PC-9 (cell line): ENCODE data around the gene DUS1L. TPM values are rescaled to one million over a fixed set of nuclear protein-coding genes. Genes with fewer than 3 reads are reported as not detected.
A peak's percentile ranks its signal among the peaks of the same experiment; 100 is the strongest.

Source experiments
- BruUV-seq: library from RNA; stranded (reverse); fragments of 400-500 nt; replicated peaks from 2 replicates; lab custom pipeline; 2021; lab: Mats Ljungman, UMichigan
- CTCF ChIA-PET: fragments of 300-600 bp; sonication (Branson Sonifier 250); formaldehyde crosslinking; loops from one replicate; lab custom pipeline; 2022; ENCODE audit warnings: antibody characterized with exemption; lab: Charles Lee
- POLR2A ChIA-PET: fragments of 300-600 bp; sonication (Branson Sonifier 250); formaldehyde crosslinking; loops from one replicate; lab custom pipeline; 2022; ENCODE audit warnings: antibody characterized with exemption; ENCODE audit not compliant: unreplicated experiment; lab: Charles Lee
- DNase-seq, 2 experiments: peaks; one replicate each; pipeline versions ENCODE4 v3.0.0 to v3.0.0-alpha.2; 2015 to 2022; ENCODE audit warnings: mixed read lengths in 1 of 2
- H2AFZ ChIP-seq: fragments of 200-600 bp; sonication (generic); 2 replicates; pipeline ENCODE4 v1.8.1; 2017; ENCODE audit warnings: antibody characterized with exemption
- H3F3A ChIP-seq: fragments of 200-600 bp; sonication (generic); 2 replicates; pipeline ENCODE4 v1.8.1; 2017; ENCODE audit warnings: antibody characterized with exemption, mild to moderate bottlenecking, low read depth; ENCODE audit not compliant: insufficient read depth
- H3K27ac ChIP-seq: fragments of 200-600 bp; sonication (generic); 2 replicates; pipeline ENCODE4 v1.6.1; 2016; ENCODE audit warnings: mixed run types
- H3K27me3 ChIP-seq: fragments of 200-600 bp; sonication (generic); 2 replicates; pipeline ENCODE4 v1.6.1; 2016; ENCODE audit warnings: low read depth, mixed run types; ENCODE audit not compliant: insufficient read depth
- H3K36me3 ChIP-seq: fragments of 200-600 bp; sonication (generic); 2 replicates; pipeline ENCODE4 v1.6.1; 2016; ENCODE audit warnings: low read depth, mixed run types
- H3K4me1 ChIP-seq: fragments of 200-600 bp; sonication (generic); replicated peaks from 2 replicates; pipeline ENCODE4 v1.6.1; 2016; ENCODE audit warnings: mixed run types; ENCODE audit not compliant: insufficient read depth
- H3K4me2 ChIP-seq: fragments of 200-600 bp; sonication (generic); 2 replicates; pipeline ENCODE4 v1.6.1; 2017; ENCODE audit warnings: mixed run types
- H3K4me3 ChIP-seq: fragments of 200-600 bp; sonication (generic); 2 replicates; pipeline ENCODE4 v1.6.1; 2016; ENCODE audit warnings: mixed run types
- H3K79me2 ChIP-seq: fragments of 200-600 bp; sonication (generic); 2 replicates; pipeline ENCODE4 v1.6.1; 2017; ENCODE audit warnings: low read depth, mixed run types
- H3K9me2 ChIP-seq: fragments of 200-600 bp; sonication (generic); 2 replicates; pipeline ENCODE4 v1.8.1; 2017; ENCODE audit warnings: mild to moderate bottlenecking; ENCODE audit not compliant: insufficient read depth
- H3K9me3 ChIP-seq: fragments of 200-600 bp; sonication (generic); 2 replicates; pipeline ENCODE4 v1.8.1; 2016; ENCODE audit warnings: low read depth; ENCODE audit not compliant: insufficient read depth
- H4K20me1 ChIP-seq: fragments of 200-600 bp; sonication (generic); 2 replicates; pipeline ENCODE4 v1.8.1; 2017; ENCODE audit not compliant: insufficient read depth
- EZH2 ChIP-seq: fragments of 200-600 bp; sonication (generic); IDR thresholded peaks from 2 replicates; pipeline ENCODE4 v1.8.0; 2017; ENCODE audit warnings: antibody characterized with exemption, low read depth
- intact Hi-C: fragments of 100-400 bp; cut with micrococcal nuclease; formaldehyde crosslinking; loops from one replicate; pipeline ENCODE4 v1.10.0; 2022; ENCODE audit not compliant: unreplicated experiment
- total RNA-seq: library from RNA; stranded (reverse); gene quantifications from 2 replicates; pipeline ENCODE4 v1.2.3, GENCODE V29; 2021
- TF ChIP-seq, protein P1 (sequence below): fragments of 200-600 bp; sonication (generic); conservative IDR thresholded peaks from 2 replicates; pipeline ENCODE4 v1.6.1; 2017; ENCODE audit warnings: mixed run types, antibody characterized with exemption, mild to moderate bottlenecking, moderate library complexity

DUS1L gene
- total RNA-seq, 1 experiment from 2014 or later, result 138 TPM

DNA sequence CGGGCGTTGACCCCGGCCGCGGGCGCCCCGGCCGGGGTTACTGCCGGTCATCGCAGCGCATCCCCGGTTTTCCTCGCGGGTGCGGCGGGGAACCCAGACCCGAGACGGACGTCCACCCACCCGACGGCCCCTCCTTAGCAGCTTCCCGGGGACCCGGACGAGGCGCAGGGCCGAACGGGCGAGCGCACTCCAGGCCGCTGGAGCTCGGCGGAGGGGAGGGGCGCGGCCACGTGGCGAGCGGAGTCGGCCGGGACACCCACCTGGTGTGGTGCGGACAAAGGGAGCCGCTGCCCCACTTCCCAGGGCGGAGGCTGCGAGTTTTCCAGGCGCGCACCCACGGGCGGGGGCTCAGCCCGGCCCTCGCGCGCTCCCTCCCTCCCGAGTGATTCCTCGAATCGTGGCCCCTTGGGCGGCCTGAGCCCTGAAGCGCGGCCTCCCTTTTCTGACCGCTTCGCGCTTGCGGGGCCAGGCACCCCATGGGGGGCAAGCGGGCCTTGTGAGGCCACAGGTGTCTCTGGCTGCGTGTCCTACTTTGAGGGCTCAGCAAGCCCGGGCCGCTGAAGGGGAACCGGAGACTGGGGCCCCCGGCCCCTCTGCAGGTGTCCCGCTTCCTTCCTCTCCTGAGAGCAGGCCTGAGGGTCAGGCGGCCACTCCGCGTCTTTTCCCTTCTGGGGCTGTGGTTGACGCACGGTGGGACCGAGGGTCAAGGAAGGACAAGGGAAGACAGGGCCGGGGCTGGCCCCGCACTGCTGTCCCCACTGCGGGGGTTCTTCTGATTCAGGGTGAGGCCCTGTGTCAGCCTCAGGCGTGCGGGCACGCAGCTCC is 33.5 kb upstream of the DUS1L start:
- H3K4me3 ChIP-seq, result peak overlapping the region; percentile 54; the same call in 1 of the 2 replicates
- peaks cover 19% of the 10 kb centered on the region for H3F3A ChIP-seq
- H3K9me2 ChIP-seq, result no peaks in the 10 kb centered on the region
- no peaks in the 10 kb centered on the region for H3K9me3 ChIP-seq
- no peak for DNase-seq
- intact Hi-C loops, result loop anchor here (1.0 to 5.0 kb wide), 3 partner anchors 7 to 76 kb away; partner anchors contain the start of genes DCXR and LRRC45
- H4K20me1 ChIP-seq, result peaks cover 25% of the 10 kb centered on the region
- ChIA-PET POLR2A (interaction anchor here (0.6 to 0.7 kb wide), 3 partner anchors 136 to 585 kb away, joined by 3 to 4 read pairs (median 3); no protein-coding TSS in a partner anchor), CTCF (interaction anchor here (1.5 kb wide), 1 partner anchor 61 kb away, joined by 3 read pairs; the partner anchor contains the start of gene DCXR)
- H2AFZ ChIP-seq, result no peak overlapping the region; the same call in 1 of the 2 replicates
- peak overlapping the region; percentile 84 for H3K4me2 ChIP-seq
- H3K27me3 ChIP-seq, result no peaks in the 10 kb centered on the region
- TSS peak; percentile 41 for BruUV-seq
- H3K4me1 ChIP-seq, result peaks cover 49% of the 10 kb centered on the region
- H3K27ac ChIP-seq, result peak overlapping the region; percentile 88
- TF ChIP-seq, protein P1, sequence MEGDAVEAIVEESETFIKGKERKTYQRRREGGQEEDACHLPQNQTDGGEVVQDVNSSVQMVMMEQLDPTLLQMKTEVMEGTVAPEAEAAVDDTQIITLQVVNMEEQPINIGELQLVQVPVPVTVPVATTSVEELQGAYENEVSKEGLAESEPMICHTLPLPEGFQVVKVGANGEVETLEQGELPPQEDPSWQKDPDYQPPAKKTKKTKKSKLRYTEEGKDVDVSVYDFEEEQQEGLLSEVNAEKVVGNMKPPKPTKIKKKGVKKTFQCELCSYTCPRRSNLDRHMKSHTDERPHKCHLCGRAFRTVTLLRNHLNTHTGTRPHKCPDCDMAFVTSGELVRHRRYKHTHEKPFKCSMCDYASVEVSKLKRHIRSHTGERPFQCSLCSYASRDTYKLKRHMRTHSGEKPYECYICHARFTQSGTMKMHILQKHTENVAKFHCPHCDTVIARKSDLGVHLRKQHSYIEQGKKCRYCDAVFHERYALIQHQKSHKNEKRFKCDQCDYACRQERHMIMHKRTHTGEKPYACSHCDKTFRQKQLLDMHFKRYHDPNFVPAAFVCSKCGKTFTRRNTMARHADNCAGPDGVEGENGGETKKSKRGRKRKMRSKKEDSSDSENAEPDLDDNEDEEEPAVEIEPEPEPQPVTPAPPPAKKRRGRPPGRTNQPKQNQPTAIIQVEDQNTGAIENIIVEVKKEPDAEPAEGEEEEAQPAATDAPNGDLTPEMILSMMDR, result no peak
- no peak for TF ChIP-seq EZH2
- peaks cover 35% of the 10 kb centered on the region for H3K79me2 ChIP-seq
- H3K36me3 ChIP-seq, result no peaks in the 10 kb centered on the region

DNA sequence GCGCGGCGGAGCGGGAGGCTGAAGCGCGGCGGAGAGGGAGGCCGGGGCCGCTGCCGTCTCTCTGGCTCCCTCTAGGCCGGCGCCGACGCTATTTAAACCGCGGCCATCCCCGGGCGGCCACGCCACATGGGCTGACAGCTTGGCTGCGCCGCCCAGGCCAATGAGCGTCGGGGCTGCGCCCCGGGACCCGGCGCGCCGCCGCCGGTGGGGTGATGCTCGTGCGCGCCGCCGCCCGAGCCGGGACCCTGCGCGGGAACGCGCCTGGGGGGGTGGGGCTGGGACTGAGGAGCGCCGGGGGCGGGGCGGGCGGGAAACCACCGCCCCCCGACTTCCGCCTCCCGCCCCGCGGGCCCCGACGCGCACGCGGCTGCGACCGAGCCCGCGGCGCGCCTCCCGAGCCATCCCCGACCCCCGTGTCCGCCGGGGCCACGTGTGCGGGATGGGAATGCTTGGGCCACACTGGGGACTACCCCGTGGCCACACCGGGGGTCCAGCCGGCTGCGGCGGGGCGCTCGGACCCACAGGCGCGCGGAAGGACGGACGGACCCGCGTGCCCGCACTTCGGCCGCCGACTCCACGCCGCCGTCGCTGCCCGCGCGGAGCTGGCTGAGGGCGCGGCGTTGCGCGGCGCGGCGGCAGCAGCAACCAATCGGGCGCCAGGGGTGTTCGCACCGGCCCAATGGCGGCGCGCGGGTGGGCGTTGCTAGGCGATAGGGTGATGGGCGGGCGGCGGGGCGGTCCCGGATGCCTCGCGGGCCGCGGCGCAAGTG is 32.8 kb upstream of the DUS1L start, which contains the start of gene FASN:
TSS of gene FASN (minus strand) at position 68 of the 770 bp plus-strand sequence. CDS start 1,791 bp downstream, outside the sequence.
- peaks cover 39% of the 10 kb centered on the region for H3K79me2 ChIP-seq

More for the DNA sequence above, 32.8 kb upstream of the DUS1L start, which contains the start of gene FASN:
- peaks cover 27% of the 10 kb centered on the region for H4K20me1 ChIP-seq
- BruUV-seq, result no TSS peak
- peak within 1 kb of the TSS; percentile 67 for H3K4me3 ChIP-seq
- no peak for TF ChIP-seq EZH2
- TF ChIP-seq, protein P1, result no peak; the same call in 1 of the 2 replicates
- ChIA-PET CTCF (interaction anchor here (1.5 kb wide), 1 partner anchor 61 kb away, joined by 3 read pairs; the partner anchor contains the start of gene DCXR), POLR2A (interaction anchor here (0.6 to 0.8 kb wide), 6 partner anchors 15 to 630 kb away, joined by 3 to 12 read pairs (median 3); no protein-coding TSS in a partner anchor)
- H3K27me3 ChIP-seq, result no peaks in the 10 kb centered on the region
- H3K9me2 ChIP-seq, result no peaks in the 10 kb centered on the region
- peak within 1 kb of the TSS; percentile 91 for H3K4me2 ChIP-seq
- DNase-seq, result peak; percentile 73 to 98
- H3K27ac ChIP-seq, result peak within 1 kb of the TSS; percentile 88
- peaks cover 41% of the 10 kb centered on the region for H3K4me1 ChIP-seq
- no peaks in the 10 kb centered on the region for H3K9me3 ChIP-seq
- no peaks in the 10 kb centered on the region for H3K36me3 ChIP-seq
- peaks cover 21% of the 10 kb centered on the region for H3F3A ChIP-seq
- intact Hi-C loops, result loop anchor here (1.0 to 5.0 kb wide), 3 partner anchors 8 to 75 kb away; partner anchors contain the start of genes DCXR and LRRC45
- H2AFZ ChIP-seq, result no peak within 1 kb of the TSS; the same call in 1 of the 2 replicates
